Esophagus squamous epithelium (tissue), 5 donors: Measurements from ENCODE around the gene BGN. TPM values are rescaled to one million over a fixed set of nuclear protein-coding genes. Genes with fewer than 3 reads are reported as not detected.

Experiments used
- DNase-seq: peaks from one replicate; lab custom pipeline; 2025; lab: John Stamatoyannopoulos, UW
- H3K27ac ChIP-seq, 4 donors: fragments of 200-600 bp; sonication (generic); one replicate each; pipeline ENCODE4 v1.5.1; 2016 to 2019; ENCODE audit warnings: mild to moderate bottlenecking in 1 of 4
- H3K27me3 ChIP-seq, 4 donors: fragments of 200-600 bp; sonication (generic); 1 replicate in 3 of 4; 2 replicates in 1 of 4; pipeline versions ENCODE4 v1.5.1 to v1.6.0; 2017 to 2021; ENCODE audit warnings: antibody characterized with exemption in 1 of 4
- H3K36me3 ChIP-seq, 3 donors: fragments of 200-600 bp; sonication (generic); one replicate each; pipeline ENCODE4 v1.5.1; 2016 to 2019
- H3K4me1 ChIP-seq, 3 donors: fragments of 200-600 bp; sonication (generic); one replicate each; pipeline ENCODE4 v1.5.1; 2017 to 2019
- H3K4me3 ChIP-seq, 4 donors: fragments of 200-600 bp; sonication (generic); 1 replicate in 3 of 4; 2 replicates in 1 of 4; pipeline ENCODE4 v1.5.1; 2016 to 2019; ENCODE audit warnings: mild to moderate bottlenecking in 2 of 4, moderate library complexity in 1 of 4
- H3K9me3 ChIP-seq, 3 donors: fragments of 200-600 bp; sonication (generic); one replicate each; pipeline ENCODE4 v1.5.1; 2016 to 2019
- CTCF ChIP-seq, 6 experiments: fragments of 450-650 bp in 4 of 6; fragments of 200-600 bp in 2 of 6; sonication (generic) in 2 of 6; IDR thresholded peaks; one replicate each; pipeline ENCODE4 v1.5.1; 2016 to 2019; ENCODE audit warnings: antibody characterized with exemption in 6 of 6, mild to moderate bottlenecking in 4 of 6, moderate library complexity in 4 of 6
- POLR2A ChIP-seq, 4 donors: fragments of 450-650 bp; IDR thresholded peaks; one replicate each; pipeline ENCODE4 v1.6.1; 2017; ENCODE audit warnings: antibody characterized with exemption in 4 of 4, mild to moderate bottlenecking in 4 of 4, moderate library complexity in 3 of 4
- WGBS, 2 donors: methylation state at CpG; one replicate each; pipeline ENCODE4 v1.1.5; 2018; 5-methylcytosine and 5-hydroxymethylcytosine counted together
- intact Hi-C: fragments of 100-400 bp; cut with DNase I; formaldehyde crosslinking; loops from one replicate; pipeline ENCODE4 v1.15.0; 2022
- total RNA-seq, 4 donors: library from RNA; depleted of rRNA; stranded (reverse); fragments of >200 nt; gene quantifications; one replicate each; pipeline ENCODE4 v1.1.0, GENCODE V29; 2016
- donor health status: DM: yes; HTN: yes; CAD: no.

The BGN gene
- total RNA-seq, 4 donors from 2014 or later: 6.7 to 26.7 (median 15.7) TPM

DNA sequence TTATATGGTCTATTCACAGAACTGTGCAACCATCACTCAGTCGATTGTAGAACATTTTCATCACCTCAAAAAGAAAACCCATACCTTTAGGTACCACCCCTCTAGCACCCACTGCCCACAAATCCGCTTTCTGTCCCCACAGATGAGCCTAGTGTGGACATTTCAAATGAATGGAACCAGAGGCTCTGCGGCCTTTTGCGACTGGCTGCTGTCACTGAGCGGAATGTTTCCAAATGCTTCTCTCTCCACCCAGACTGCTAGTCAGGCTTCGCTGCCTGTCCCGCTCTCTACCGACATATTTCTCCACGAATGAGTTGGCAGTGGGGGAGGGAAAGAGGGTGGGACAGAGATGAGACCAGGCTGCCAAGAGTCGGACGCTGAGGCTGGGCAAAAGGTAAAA is 1.7 kb upstream of the BGN start:
- Histone ChIP-seq H3K4me3 (no peak overlapping the region), H3K27me3 (peaks cover 0 to 13% (median 0%) of the 10 kb centered on the region in 4 donors), H3K36me3 (no peaks in the 10 kb centered on the region), H3K27ac (no peak overlapping the region), H3K9me3 (no peaks in the 10 kb centered on the region), H3K4me1 (peaks cover 9 to 53% (median 11%) of the 10 kb centered on the region in 3 donors)
- intact Hi-C loops: no loop called here
- TF ChIP-seq CTCF (IDR thresholded peaks at IDR 0.05) (no peak), POLR2A (IDR thresholded peaks at IDR 0.05) (no peak)
- DNase-seq: no peak
- WGBS, 2 donors: 71 to 91% methylated on average over 9 to 11 of the region's 11 CpGs

DNA sequence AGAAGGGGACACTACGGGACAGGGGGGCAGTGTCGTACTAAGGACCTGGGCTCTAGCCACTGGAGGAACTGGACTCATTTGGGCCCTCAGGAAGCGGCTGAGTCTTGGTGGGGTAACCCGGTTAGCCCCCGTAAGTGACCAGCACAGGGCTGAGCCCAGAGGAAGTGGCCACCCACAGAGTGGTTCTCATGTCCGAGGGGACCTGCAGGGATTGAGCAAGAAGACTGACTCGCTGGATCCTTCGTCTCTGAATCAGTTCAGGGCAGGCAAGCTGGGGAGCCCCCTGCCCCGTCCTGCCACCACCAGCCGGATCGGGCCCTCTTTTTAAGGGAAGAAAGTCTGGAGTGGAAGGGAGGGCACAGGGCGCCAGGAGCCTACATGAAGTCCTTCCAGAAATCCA is 719 bp upstream of the BGN start:
- peak overlapping the region in 3 of 4 donors; percentile 38 to 64 (median 52) for H3K27ac ChIP-seq
- DNase-seq: no peak

GRCh38 chrX:153495362-153495751 is 577 bp downstream of the BGN start:
- H3K27me3 ChIP-seq: peaks cover 0 to 13% (median 0%) of the 10 kb centered on the region in 4 donors
- intact Hi-C loops: no loop called here
- H3K9me3 ChIP-seq: no peaks in the 10 kb centered on the region
- peaks cover 0 to 56% (median 7%) of the 10 kb centered on the region in 3 donors for H3K4me1 ChIP-seq
- TF ChIP-seq CTCF (IDR thresholded peaks at IDR 0.05): no peak
- TF ChIP-seq POLR2A (IDR thresholded peaks at IDR 0.05): no peak
- peak overlapping the region in 3 of 4 donors; percentile 38 to 64 (median 52) for H3K27ac ChIP-seq
- H3K36me3 ChIP-seq: no peaks in the 10 kb centered on the region
- 13 to 58% methylated on average over 8 to 9 of the region's 17 CpGs for WGBS, 2 donors
- DNase-seq: no peak
- H3K4me3 ChIP-seq: peak overlapping the region in 3 of 4 donors; percentile 26 to 57 (median 30)

More for the DNA sequence above, 719 bp upstream of the BGN start:
- intact Hi-C loops: no loop called here
- Histone ChIP-seq H3K27me3 (peaks cover 0 to 13% (median 0%) of the 10 kb centered on the region in 4 donors), H3K9me3 (no peaks in the 10 kb centered on the region), H3K4me3 (peak overlapping the region in 1 of 4 donors; percentile 57), H3K36me3 (no peaks in the 10 kb centered on the region), H3K4me1 (peaks cover 0 to 45% (median 3%) of the 10 kb centered on the region in 3 donors)
- 73 to 80% methylated on average over 6 of the region's 12 CpGs for WGBS, 2 donors
- TF ChIP-seq POLR2A (IDR thresholded peaks at IDR 0.05): no peak
- TF ChIP-seq CTCF (IDR thresholded peaks at IDR 0.05): no peak

DNA sequence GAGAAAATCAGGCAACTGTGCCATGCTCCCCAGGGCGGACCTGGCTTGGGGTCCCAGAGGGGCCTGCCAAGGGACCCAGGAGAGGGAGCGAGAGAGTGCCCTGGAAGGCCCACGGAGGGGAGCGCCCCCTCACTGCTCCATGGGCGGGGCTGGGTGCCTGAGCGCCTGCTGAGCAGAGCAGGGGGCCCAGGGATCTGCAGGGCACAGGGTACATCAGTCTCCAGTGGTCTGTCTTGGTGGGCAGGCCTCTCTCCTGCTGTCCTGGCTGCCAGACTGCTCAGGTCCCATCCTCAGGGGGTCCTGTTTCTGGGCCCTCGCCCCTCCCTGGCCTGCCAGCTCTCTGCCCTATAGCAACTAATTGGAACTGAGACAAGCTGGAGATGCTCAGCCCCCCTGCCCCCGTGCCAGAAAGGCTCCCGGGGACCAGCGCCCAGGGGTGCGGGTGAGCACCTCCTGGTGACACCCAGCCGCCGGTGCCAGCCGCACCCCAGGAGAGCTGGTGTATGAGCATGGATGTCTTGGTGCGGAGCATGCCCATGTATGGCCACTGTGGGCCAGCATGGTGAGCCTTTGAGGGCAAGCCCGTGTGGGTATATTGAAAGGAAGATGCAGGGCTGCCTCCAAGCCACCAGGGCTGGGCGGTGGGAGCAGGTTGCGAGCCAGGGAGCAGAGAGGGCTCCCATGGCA is 1.3 kb downstream of the BGN start:
- H3K27me3 ChIP-seq: peaks cover 0 to 13% (median 0%) of the 10 kb centered on the region in 4 donors
- peak overlapping the region in 3 of 4 donors; percentile 26 to 57 (median 30) for H3K4me3 ChIP-seq
- H3K36me3 ChIP-seq: no peaks in the 10 kb centered on the region
- no peaks in the 10 kb centered on the region for H3K9me3 ChIP-seq
- DNase-seq: no peak
- intact Hi-C loops: no loop called here
- H3K27ac ChIP-seq: peak overlapping the region in 2 of 4 donors; percentile 52 to 64
- 95% methylated on average over 4 of the region's 18 CpGs; no CpG with 5 or more reads in 1 of the 2 donors for WGBS, 2 donors
- H3K4me1 ChIP-seq: peaks cover 0 to 58% (median 7%) of the 10 kb centered on the region in 3 donors
- TF ChIP-seq POLR2A (IDR thresholded peaks at IDR 0.05) (no peak), CTCF (IDR thresholded peaks at IDR 0.05) (no peak)

GRCh38 chrX:153496590-153496959 is 1.8 kb downstream of the BGN start:
- Histone ChIP-seq H3K27ac (peak overlapping the region in 2 of 4 donors; percentile 52 to 64), H3K9me3 (no peaks in the 10 kb centered on the region), H3K4me1 (peaks cover 0 to 60% (median 5%) of the 10 kb centered on the region in 3 donors), H3K4me3 (peak overlapping the region in 3 of 4 donors; percentile 26 to 57 (median 30)), H3K36me3 (no peaks in the 10 kb centered on the region), H3K27me3 (peaks cover 0 to 13% (median 0%) of the 10 kb centered on the region in 4 donors)
- intact Hi-C loops: no loop called here
- no peak for DNase-seq
- WGBS, 2 donors: 43 to 52% methylated on average over 2 to 3 of the region's 8 CpGs
- TF ChIP-seq CTCF (IDR thresholded peaks at IDR 0.05): no peak
- no peak for TF ChIP-seq POLR2A (IDR thresholded peaks at IDR 0.05)
